ENCODE results near the gene DNAJB12. TPM values are rescaled to one million over a fixed set of nuclear protein-coding genes. Genes with fewer than 3 reads are reported as not detected.
"Not testable (repeated sequence)": the region's sequence is repeated elsewhere in the genome, so short reads cannot be mapped to it uniquely, and the experiment has no call there.

DNAJB12 gene
- total RNA-seq, 2 donors from 2014 or later: 36.9 to 38.5 TPM

DNA sequence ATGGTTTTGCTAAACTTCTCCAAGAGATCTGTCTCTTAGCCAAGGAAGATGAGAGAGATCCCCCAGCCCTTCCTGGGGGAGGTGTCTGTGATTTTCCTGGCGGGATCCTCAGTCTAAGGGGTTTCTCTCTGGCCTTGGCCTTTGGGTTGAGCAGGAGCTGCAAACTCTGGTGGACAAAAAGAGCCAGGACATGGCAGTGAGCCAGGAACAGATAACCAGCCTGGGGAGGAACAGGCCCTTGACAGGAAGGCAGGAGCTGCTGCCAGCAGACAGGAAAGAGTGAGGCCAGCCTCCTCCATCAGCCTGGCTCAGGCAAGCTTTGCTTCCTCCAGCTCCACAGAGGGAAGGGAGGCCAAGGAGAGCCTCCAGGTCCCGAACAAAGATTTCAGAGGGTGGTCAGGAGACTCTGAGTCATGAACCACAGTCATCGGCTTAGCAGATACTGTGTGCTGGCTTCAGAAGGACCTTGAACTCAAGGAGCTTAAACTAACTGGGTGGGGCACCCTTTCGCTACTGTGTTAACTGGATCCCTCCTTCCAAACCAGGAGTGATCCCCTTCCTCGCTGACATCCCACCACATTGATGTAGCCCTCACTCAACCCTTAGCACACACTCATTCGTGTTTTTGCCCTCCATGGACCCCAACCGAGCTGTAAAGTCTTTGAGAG is 46.3 kb downstream of the DNAJB12 start:
- peak; percentile 81 for ATAC-seq

DNA sequence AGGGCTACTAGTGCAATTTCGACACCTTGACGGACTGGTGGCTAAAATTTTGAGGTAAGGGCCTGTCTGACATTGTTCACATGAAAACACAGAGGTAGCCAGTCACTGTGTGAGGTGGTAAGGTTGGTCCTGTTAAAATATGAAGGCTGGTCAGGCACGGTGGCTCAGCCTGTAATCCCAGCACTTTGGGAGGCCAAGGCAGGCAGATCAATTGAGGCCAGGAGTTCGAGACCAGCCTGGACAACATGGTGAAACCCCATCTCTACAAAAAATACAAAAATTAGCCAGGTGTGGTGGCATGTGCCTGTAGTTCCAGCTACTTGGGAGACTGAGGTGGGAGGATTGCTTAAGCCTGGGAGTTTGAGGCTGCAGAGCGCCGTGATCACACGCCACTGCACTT is 47.0 kb downstream of the DNAJB12 start:
- ATAC-seq; DNase-seq; intact Hi-C loops (cut with DNase I, micrococcal nuclease): not testable (repeated sequence)

More for the DNA sequence above, 46.3 kb downstream of the DNAJB12 start:
- DNase-seq: peak; percentile 68 to 73
- intact Hi-C loops (cut with DNase I, micrococcal nuclease): no loop called here

DNA sequence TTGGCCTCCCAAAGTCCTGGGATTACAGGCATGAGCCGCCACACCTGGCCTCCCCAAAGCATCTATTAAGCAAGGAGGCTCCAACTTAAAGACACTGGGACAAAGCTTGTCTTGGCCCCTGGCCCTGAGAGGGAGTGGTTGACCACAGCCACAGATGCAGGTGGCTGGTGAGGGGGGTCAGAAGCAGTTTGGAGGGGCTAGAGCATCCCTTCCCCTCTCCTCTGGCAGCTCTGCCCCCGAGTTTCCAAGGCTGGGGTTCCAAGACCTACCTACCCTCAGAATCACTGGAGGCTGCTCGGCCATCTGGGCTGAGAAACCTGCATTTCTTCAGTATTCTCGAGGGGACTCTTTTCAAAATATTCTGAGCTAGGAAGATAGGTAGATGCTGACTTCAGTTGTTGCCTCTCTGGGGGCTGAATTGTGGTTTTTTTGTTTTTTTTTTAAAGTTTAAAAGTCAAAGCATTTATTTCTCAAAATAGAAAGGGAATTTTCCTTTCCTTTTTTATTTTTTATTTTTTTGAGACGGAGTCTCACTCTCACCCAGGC is 48.4 kb downstream of the DNAJB12 start:
- no peak for ATAC-seq

DNA sequence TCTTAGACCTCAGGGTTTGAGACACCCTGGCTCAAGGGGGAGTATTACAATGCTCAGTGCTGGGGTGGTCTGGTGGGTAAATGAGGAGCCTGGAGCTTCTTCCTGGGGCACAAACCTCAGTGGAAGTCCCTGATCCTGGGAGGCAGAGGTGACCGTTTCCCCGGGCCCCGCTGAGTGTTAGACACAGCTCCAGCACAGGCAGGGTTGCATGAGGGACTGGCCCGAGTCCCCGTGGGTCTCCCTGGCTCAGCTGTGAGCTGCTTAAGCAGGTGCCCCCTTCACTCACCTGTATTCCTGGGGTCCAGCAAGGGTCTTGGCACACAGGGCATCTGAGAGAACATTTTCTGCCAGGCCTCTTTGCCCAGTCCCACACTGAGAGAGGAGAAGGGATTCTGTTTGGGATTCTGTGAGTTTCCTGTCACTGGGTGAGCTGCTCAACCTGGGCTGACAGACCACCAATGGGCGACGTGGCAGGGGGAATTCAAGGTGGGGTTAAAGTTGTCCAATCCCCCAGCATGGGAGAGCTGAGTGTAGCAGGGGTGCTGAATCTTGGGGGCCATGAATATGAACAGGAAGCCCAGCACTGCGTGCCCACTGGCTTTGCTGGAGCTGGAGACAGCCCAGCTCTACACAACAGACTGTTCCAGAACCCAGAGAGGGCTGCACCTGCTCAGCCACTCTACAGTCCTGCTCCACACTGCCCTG is 51.1 kb downstream of the DNAJB12 start:
- ATAC-seq: no peak
- intact Hi-C loops (cut with DNase I, micrococcal nuclease): no loop called here
- no peak for DNase-seq

More for the DNA sequence above, 48.4 kb downstream of the DNAJB12 start:
- intact Hi-C loops (cut with DNase I, micrococcal nuclease): no loop called here
- no peak for DNase-seq

DNA sequence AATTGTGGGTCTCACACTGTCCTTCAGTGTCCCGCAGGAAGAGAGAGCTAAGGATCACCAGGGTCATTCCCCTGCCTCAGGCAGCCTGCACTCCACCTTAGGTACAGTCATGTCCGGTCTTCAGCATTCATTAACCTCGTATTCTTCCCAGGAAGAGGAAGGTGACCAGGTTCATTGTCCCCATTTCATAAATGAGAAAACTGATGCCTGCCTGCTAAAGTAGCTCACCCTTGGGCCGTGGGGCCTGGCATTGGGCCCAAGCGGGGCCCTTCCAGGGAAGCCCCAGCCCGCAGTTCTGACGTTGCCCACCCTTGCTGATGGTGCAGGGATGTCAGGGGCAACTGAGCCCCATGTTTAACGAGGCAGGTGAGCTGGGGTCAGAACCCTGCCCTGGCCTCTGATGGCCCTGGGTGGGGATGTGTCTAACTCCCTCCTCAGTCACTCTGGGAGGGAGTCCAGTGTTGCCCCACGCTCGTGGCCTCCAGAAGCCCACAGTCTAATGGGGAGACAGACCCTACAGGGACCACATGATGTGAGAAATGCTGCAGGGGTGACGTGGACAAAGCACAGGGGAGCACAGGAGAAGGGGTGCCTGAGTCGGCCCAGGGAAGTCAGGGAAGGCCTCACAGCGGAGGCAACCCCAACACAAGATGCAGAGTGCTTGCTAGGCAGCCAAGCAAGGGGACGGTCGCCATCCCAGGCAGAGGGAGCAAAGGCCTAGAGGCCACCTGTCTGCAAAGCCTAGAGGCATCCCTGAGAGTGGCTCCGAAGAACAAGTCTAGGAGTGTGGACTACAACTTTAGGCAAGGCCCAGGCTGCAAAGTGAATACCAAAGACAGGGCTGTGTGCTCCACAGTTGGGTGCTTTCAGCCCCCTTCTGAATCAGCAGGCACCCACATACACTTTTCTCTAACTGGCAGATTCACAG is 55.9 kb downstream of the DNAJB12 start:
- intact Hi-C loops (cut with DNase I, micrococcal nuclease): no loop called here
- ATAC-seq (peak; percentile 25), DNase-seq (no peak)

DNA sequence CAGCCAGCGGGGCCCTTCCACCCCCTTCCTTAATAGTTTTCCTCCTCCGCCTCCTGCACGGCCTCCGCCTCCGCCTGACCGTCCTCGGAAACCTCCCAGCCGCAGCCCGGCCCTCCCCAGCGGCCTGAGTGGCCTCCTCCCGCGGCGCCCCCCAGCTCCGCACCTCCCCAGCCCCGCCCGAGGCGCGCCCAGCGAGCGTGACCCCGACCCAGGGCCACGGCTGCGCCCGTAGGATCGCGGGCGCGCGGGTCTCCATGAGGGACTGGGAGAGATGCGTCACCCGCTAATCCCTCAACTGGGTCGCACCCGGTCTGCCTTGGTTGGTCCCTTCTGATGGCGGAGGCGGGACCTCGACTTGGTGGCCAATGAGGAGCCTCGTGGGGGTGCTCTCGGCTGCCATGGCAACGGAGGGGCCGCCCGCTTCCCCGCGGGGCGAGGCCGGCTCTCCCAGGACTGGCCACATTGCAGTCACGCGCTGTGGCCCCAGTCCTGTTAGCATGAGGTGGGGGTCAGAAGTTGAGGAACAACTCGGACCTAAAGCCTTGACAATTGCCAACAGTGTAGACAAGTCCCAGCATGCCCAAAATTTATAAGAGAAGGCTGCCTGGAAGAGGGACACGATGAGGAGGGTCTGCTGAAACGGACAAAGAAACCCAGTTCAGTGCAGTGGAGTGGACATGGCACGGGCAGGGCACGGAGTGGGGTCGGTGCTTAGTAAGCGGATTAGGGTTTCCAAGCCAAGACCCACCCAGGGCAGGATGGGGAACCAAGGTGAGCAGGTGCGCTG is 56.7 kb downstream of the DNAJB12 start:
- DNase-seq (peak; percentile 98 to 99), ATAC-seq (peak; percentile 94)
- intact Hi-C loops (cut with DNase I, micrococcal nuclease): no loop called here

DNA sequence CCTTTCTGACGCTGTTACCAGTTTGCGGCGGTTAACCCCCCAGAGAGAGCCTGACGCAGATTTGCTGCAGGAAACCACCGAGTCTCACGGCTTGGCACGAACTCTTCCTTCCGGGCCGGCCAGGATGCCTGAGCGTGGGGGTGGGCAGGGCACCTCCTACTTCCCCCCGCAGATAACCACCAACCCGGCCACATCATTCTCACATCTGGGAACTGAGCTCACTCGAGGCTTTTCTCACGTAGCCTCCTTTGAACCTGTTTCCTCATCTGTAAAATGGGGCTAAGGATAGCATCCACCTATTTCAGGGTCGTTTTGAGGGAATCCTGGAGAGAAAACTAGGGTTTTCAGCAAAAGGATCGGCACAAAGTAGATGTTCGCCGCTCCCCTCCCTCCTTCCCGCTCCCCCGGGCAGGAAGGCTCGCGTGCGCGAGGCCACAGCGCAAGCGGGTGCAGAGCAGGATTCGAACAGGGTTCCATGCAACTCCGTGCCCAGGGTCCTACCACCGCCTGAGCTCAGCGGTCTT is 57.4 kb downstream of the DNAJB12 start:
- peak; percentile 32 for ATAC-seq
- DNase-seq: peak; percentile 82 to 90
- intact Hi-C loops (cut with DNase I, micrococcal nuclease): no loop called here

DNA sequence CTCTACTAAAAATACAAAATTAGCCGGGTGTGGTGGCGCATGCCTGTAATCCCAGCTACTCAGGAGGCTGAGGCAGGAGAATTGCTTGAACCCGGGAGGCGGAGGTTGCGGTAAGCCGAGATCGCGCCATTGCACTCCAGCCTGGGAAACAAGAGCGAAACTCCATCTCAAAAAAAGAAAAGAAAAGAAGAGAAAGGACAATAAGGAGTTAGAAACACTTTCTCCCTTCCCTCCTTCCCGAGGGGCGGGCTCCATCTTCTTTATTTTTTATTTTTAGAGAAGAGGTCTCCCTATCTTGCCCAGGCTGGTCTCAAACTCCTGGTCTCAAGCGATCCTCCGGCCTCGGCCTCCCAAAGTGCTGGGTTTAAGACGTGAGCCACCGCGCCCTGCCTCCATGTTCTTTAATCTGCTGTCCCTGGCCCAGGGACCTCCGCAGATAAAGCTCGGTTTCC is 57.9 kb downstream of the DNAJB12 start:
- ATAC-seq; intact Hi-C loops (cut with DNase I, micrococcal nuclease); DNase-seq: not testable (repeated sequence)

DNA sequence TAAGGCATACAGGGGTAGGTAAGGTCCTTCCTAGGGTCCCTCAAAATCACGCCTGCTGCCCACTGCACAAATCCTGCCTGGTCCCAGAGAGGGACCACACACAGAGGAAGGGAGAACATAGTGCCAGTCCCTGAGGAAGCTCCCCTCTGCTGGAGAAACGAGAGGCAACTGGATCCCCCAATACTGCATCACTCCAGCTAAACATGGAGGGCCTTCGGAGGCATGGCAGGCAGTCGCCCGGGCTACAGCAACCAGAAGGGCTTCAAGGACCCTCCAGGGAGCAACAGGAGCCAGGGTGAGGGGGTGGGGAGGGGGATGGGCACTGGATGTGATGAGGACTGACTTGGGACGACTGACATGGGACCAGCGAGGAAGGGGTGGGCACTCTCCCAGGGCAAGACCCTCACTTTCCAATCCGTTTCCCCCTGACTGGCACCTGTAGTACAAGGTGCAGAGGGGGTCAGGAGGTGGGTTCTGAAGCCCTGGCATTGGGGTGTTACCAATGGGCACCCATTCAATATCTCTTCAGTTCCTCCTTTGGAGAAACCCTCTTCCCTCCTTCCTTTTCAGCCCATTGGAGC is 59.3 kb downstream of the DNAJB12 start:
- no peak for DNase-seq
- intact Hi-C loops (cut with DNase I, micrococcal nuclease): no loop called here
- no peak for ATAC-seq

DNA sequence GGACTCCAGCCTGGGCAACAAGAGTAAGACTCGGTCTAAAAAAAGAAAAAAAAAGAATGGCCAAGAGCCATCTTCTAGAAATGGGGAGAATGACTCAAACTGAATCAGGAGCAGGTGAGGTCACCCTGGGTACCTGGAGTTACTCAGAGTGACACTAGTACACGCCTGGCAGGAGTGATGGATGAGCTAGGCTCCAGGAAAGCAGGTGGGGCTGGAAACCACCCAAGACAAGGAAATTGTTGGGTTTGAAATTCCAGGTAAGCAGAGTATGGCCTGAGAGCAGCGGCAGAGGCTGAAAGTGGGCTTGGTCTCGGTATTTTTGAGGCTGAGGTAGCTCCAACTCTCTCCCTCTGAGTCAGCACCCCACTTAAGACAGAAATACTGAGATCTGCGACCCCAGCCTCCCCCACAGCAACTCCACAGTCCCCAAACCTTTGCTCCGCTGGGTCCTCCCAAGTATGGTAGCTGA is 62.5 kb downstream of the DNAJB12 start:
- intact Hi-C loops (cut with DNase I, micrococcal nuclease): no loop called here
- DNase-seq (peak; percentile 44 to 71), ATAC-seq (peak; percentile 87)

DNA sequence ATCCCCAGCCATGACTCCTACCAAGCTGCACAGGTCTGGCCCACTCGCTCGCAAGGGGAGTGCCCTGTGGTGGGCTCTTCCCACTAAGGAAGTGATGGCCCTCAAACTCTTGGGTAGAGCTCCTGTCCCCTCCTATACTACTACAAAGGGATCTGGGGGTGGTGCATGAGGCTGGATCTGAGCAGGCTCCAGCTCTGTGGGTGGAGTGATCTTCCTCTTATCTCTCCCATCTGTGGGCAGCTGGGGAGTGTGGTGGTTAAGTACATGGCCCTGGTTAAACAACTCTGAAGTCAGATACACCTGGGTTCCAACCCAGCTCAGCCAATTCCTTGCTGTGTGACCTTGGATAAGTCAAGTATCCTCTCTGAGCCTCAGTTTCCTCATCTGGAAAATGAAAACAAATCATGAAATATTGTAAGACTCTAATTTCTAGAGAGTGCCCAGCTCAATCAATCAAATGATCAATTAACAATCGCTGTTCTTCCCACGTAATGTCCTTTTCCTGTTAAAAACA is 63.6 kb downstream of the DNAJB12 start:
- intact Hi-C loops (cut with DNase I, micrococcal nuclease): no loop called here
- peak; percentile 34 for ATAC-seq
- DNase-seq: no peak

DNA sequence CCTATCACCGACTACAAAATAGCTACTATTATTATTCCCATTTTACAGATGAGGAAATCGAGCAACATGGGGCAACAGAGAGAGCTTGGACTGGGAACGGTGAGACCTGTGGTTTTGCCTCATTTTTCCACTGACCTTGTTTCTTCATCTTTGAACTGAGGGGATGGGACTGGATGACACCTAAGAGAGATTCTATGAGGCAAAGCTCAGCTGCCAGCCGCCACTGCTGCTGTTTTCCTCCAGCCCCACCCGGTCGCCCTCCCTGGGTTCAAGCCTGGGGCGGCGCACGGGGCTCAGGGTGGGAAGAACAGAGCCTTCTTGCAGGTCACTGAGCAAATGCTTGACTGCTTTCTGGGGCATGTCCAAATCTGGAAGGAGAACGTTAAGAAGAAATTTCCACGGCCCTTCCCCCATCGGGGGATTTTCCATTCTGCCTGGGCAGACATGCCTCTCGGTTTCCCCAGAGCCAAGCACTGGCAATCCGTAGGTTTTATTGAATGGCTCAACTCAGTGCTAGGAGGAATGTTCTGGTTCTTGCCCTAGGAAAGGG is 68.7 kb downstream of the DNAJB12 start:
- intact Hi-C loops (cut with DNase I, micrococcal nuclease): no loop called here
- no peak for DNase-seq

DNA sequence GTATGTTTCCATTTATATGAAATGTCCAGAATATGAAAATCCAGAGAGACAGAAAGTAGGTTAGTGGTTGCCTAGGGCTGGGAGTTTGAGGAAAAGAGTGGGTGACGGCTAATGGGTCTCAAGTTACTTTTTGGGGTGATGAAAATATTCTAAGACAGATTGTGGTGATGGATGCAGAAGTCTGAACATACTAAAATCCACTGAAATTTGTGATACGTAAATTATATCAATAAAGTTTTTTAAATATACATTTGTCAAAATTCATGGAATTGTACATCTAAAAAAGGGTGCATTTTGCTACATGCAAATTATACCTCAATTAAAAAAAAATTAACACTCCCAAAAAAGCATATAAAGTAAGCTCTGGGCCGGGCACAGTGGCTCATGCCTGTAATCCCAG is 71.6 kb downstream of the DNAJB12 start:
- no peak for DNase-seq
- intact Hi-C loops (cut with DNase I, micrococcal nuclease): no loop called here
- no peak for ATAC-seq

More for the DNA sequence above, 68.7 kb downstream of the DNAJB12 start:
- no peak for ATAC-seq
